Daoy (cell line): ENCODE results near the gene GPATCH8. TPM values are rescaled to one million over a fixed set of nuclear protein-coding genes. Genes with fewer than 3 reads are reported as not detected.
A peak's percentile ranks its signal among the peaks of the same experiment; 100 is the strongest.

Source experiments
- DNase-seq: peaks from one replicate; pipeline ENCODE4 v3.0.0-alpha.2; 2015; ENCODE audit warnings: low read depth
- total RNA-seq: library from RNA; depleted of rRNA; stranded (reverse); fragments of >200 nt; shearing (Covaris generic); gene quantifications from 2 replicates; pipeline ENCODE4 v1.2.3, GENCODE V29; 2014; rRNA removed

The GPATCH8 gene
- total RNA-seq, 1 experiment from 2014 or later = 7.7 TPM

GRCh38 chr17:44355642-44356099 lies 147.5 kb downstream of the GPATCH8 start:
- no peak for DNase-seq

- DNase-seq = no peak
Measured at GRCh38 chr17:44354582-44355561, 148.3 kb downstream of the GPATCH8 start.

DNA sequence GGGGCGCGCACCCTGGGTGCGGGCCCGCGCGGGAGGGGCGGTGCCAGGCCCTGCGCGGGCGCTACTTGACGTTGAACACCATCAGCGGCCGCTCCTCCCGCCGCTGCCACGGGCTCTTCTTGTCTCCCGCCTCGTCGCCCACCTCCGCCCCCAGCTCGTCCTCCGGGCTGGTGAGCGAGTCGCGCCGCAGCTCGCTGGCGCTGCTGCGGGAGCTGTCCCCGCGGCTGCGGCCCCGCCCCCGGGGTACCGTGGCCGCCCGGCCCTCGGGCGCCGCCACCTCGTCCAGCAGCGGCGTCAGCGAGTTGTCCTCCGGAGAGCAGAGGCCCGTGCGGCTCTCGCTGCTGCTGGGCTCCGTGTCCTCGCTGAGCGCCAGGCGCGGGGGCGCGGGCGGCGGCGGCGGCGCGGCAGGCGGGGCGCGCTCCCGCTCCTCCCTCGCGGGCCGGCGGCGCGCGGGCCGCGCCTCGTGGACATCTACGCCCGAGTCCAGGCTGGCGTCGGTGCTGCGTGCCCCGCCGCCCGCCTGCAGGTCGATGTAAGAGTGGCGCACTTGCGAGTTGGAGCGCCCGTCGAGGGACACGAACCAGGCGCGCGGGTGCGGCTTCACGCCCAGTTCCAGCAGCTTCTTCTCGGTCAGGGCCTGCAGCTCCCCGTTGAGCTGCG lies 149.4 kb downstream of the GPATCH8 start:
- DNase-seq = no peak

GRCh38 chr17:44352828-44353671 lies 150.2 kb downstream of the GPATCH8 start:
- no peak for DNase-seq

GRCh38 chr17:44351961-44352827 lies 151.0 kb downstream of the GPATCH8 start:
- no peak for DNase-seq

DNA sequence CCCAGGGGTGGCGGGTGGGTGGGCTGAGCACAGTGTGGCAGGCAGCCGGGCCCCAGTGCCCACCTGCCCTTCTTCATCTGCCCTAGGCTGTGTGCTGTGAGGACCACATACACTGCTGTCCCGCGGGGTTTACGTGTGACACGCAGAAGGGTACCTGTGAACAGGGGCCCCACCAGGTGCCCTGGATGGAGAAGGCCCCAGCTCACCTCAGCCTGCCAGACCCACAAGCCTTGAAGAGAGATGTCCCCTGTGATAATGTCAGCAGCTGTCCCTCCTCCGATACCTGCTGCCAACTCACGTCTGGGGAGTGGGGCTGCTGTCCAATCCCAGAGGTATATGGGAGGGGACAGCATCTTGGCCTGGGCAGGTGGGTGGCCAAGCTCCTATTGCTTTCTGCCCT lies 151.7 kb downstream of the GPATCH8 start:
- no peak for DNase-seq

DNA sequence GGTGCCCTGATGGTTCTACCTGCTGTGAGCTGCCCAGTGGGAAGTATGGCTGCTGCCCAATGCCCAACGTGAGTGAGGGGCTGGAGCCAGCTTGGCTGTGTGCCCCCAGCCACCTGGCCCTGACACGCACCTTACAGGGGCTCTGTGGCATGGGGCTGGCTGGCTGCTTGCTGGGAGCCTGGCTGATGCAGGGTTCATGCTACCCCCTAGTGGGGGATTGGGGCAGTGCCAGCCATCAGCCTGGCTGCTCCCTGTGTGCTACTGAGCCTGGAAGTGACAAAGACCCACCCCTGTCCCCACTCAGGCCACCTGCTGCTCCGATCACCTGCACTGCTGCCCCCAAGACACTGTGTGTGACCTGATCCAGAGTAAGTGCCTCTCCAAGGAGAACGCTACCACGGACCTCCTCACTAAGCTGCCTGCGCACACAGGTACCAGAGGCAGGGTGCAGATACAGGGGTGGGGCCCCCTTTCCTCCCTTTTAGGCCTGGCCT lies 152.4 kb downstream of the GPATCH8 start:
- DNase-seq = peak; percentile 60

GRCh38 chr17:44349553-44350070 lies 153.6 kb downstream of the GPATCH8 start:
- no peak for DNase-seq

- no peak for DNase-seq
Measured at GRCh38 chr17:44348988-44349364, 154.2 kb downstream of the GPATCH8 start.

GRCh38 chr17:44348234-44348987 lies 154.8 kb downstream of the GPATCH8 start:
- DNase-seq = peak; percentile 61

Other genes starting within 250 kb of the GPATCH8 start
- gene SLC4A1, start 235.3 kb downstream of the GPATCH8 start, total RNA-seq = not detected in 2 replicates
- 0.69 TPM in 1 of 2 replicates, not detected in the other for gene RUNDC3A, start 194.8 kb downstream of the GPATCH8 start, total RNA-seq
- 65.6 and 89.0 TPM in 2 replicates for gene SLC25A39, start 178.6 kb downstream of the GPATCH8 start, total RNA-seq
- gene GRN, start 158.1 kb downstream of the GPATCH8 start, total RNA-seq = 63.0 and 84.5 TPM in 2 replicates
- 3.0 and 3.4 TPM in 2 replicates for gene FAM171A2, start 139.6 kb downstream of the GPATCH8 start, total RNA-seq
- gene ITGA2B, start 113.8 kb downstream of the GPATCH8 start, total RNA-seq = 0.46 TPM in 1 of 2 replicates, not detected in the other
- 4.6 and 5.5 TPM in 2 replicates for gene FZD2, start 54.1 kb upstream of the GPATCH8 start, total RNA-seq
- 0.27 and 0.34 TPM in 2 replicates for gene MEIOC, start 153.1 kb upstream of the GPATCH8 start, total RNA-seq
- gene CCDC43, start 186.4 kb upstream of the GPATCH8 start, total RNA-seq = 55.5 and 57.0 TPM in 2 replicates
- 12.6 and 17.3 TPM in 2 replicates for gene DBF4B, start 205.3 kb upstream of the GPATCH8 start, total RNA-seq